DND-41 (cell line): ENCODE data around the gene ATP2B1.

Source experiments
- ATAC-seq: fragments of 200-7000 bp; cut with Tn5 transposase; 3 replicates; pipeline ENCODE4 v1.9.1; 2021; ENCODE audit warnings: low read depth; ENCODE audit not compliant: insufficient read depth
- DNase-seq: peaks from one replicate; pipeline ENCODE4 v3.0.0-alpha.2; 2020
- H2AFZ ChIP-seq: 2 replicates; pipeline ENCODE4 v1.6.0; 2012; ENCODE audit warnings: low read depth, low read length
- H3K27ac ChIP-seq: 2 replicates; pipeline ENCODE4 v1.5.1; 2012; ENCODE audit warnings: low read length, inconsistent platforms
- H3K27me3 ChIP-seq: fragments of 200-600 bp; sonication (generic); 2 replicates; pipeline ENCODE4 v1.6.0; 2012; ENCODE audit warnings: low read length, mild to moderate bottlenecking, inconsistent platforms; ENCODE audit not compliant: insufficient read depth, poor library complexity
- H3K36me3 ChIP-seq: 2 replicates; pipeline ENCODE4 v1.5.1; 2012; ENCODE audit warnings: low read length, inconsistent platforms; ENCODE audit not compliant: insufficient read depth
- H3K4me1 ChIP-seq: 2 replicates; pipeline ENCODE4 v1.5.1; 2012; ENCODE audit warnings: mild to moderate bottlenecking, low read length; ENCODE audit not compliant: insufficient read depth
- H3K4me2 ChIP-seq: 2 replicates; pipeline ENCODE4 v1.6.0; 2012; ENCODE audit warnings: mild to moderate bottlenecking, moderate library complexity, low read length, inconsistent platforms; ENCODE audit not compliant: insufficient read depth
- H3K4me3 ChIP-seq, 2 experiments: fragments of 200-600 bp in 1 of 2; shearing (Covaris generic) in 1 of 2; 2 replicates each; pipeline ENCODE4 v1.5.1; 2012 to 2016; ENCODE audit warnings: inconsistent platforms in 2 of 2, low read length in 2 of 2, mild to moderate bottlenecking in 2 of 2, low read depth in 1 of 2, moderate library complexity in 1 of 2
- H3K79me2 ChIP-seq: 2 replicates; pipeline ENCODE4 v1.6.0; 2012; ENCODE audit warnings: low read length, inconsistent platforms; ENCODE audit not compliant: insufficient read depth
- H3K9ac ChIP-seq: 2 replicates; pipeline ENCODE4 v1.6.0; 2012; ENCODE audit warnings: low read depth, mild to moderate bottlenecking, inconsistent platforms, low read length, moderate library complexity
- H3K9me3 ChIP-seq: 2 replicates; pipeline ENCODE4 v1.5.1; 2012; ENCODE audit warnings: low read length, moderate library complexity, mild to moderate bottlenecking, inconsistent platforms; ENCODE audit not compliant: insufficient read depth, severe bottlenecking
- H4K20me1 ChIP-seq: 2 replicates; pipeline ENCODE4 v1.6.0; 2012; ENCODE audit warnings: low read length; ENCODE audit not compliant: insufficient read depth
- EZH2 ChIP-seq: IDR thresholded peaks from 3 replicates; pipeline ENCODE4 v1.6.1; 2012; ENCODE audit warnings: borderline replicate concordance, low read depth, mild to moderate bottlenecking, moderate library complexity, low read length, inconsistent platforms; ENCODE audit not compliant: severe bottlenecking
- TF ChIP-seq, protein P1 (sequence below): IDR thresholded peaks from 2 replicates; pipeline ENCODE4 v1.5.1; 2012; ENCODE audit warnings: borderline replicate concordance, low read length, moderate library complexity, mild to moderate bottlenecking; ENCODE audit not compliant: poor library complexity, severe bottlenecking; ENCODE audit errors: extremely low read depth

The ATP2B1 gene

DNA sequence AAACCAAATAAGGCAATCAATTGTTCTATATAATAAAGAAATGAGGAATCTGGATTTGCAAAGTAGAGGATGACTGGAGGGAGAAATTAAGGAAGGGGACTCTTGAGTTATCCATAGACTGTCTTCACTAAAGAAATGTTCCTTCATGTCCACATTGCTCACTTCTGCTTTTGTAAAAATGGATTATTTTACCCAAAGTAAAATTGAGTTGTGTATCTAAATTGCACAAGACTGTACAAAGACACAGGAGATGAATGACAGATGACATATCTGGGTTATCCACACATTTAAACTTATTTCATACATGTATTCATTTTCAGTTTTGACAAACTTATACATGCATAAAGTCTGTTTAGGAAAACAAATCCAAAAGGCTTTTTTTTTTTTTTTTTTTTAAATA is 11.3 kb downstream of the ATP2B1 start:
- H3K4me2 ChIP-seq: no peak overlapping the region
- H3K27ac ChIP-seq: no peak overlapping the region
- H4K20me1 ChIP-seq: peaks cover 45% of the 10 kb centered on the region; the same call in 1 of the 2 replicates
- no peak overlapping the region for H3K4me3 ChIP-seq
- no peaks in the 10 kb centered on the region for H3K9me3 ChIP-seq
- H3K36me3 ChIP-seq: no peaks in the 10 kb centered on the region
- peaks cover 83% of the 10 kb centered on the region for H3K79me2 ChIP-seq
- no peak for TF ChIP-seq EZH2
- TF ChIP-seq, protein P1, sequence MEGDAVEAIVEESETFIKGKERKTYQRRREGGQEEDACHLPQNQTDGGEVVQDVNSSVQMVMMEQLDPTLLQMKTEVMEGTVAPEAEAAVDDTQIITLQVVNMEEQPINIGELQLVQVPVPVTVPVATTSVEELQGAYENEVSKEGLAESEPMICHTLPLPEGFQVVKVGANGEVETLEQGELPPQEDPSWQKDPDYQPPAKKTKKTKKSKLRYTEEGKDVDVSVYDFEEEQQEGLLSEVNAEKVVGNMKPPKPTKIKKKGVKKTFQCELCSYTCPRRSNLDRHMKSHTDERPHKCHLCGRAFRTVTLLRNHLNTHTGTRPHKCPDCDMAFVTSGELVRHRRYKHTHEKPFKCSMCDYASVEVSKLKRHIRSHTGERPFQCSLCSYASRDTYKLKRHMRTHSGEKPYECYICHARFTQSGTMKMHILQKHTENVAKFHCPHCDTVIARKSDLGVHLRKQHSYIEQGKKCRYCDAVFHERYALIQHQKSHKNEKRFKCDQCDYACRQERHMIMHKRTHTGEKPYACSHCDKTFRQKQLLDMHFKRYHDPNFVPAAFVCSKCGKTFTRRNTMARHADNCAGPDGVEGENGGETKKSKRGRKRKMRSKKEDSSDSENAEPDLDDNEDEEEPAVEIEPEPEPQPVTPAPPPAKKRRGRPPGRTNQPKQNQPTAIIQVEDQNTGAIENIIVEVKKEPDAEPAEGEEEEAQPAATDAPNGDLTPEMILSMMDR: no peak
- no peak overlapping the region for H3K9ac ChIP-seq
- DNase-seq: no peak
- no peaks in the 10 kb centered on the region for H3K4me1 ChIP-seq
- H2AFZ ChIP-seq: no peak overlapping the region
- ATAC-seq: no peak
- H3K27me3 ChIP-seq: no peaks in the 10 kb centered on the region

DNA sequence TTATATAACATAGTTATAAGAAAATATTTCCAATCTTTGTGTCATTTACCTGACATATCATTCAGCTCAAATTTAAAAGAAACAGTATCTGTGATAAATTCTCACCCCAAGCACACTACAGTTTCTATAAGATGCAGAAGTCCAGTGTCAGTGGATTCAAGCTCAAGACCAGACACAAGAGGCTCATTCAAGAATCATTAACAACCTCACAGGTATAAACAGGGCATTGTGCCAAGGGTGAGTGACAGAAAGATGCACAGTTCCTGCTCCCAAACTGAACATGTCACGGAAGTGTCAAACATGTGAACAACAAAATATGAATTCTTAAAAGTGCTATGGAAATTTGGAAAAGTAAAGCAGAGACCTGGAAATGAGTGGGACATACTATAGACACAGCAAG is 12.8 kb downstream of the ATP2B1 start:
- ATAC-seq: no peak
- peaks cover 38% of the 10 kb centered on the region; the same call in 1 of the 2 replicates for H4K20me1 ChIP-seq
- TF ChIP-seq, protein P1: no peak
- TF ChIP-seq EZH2: no peak

DNA sequence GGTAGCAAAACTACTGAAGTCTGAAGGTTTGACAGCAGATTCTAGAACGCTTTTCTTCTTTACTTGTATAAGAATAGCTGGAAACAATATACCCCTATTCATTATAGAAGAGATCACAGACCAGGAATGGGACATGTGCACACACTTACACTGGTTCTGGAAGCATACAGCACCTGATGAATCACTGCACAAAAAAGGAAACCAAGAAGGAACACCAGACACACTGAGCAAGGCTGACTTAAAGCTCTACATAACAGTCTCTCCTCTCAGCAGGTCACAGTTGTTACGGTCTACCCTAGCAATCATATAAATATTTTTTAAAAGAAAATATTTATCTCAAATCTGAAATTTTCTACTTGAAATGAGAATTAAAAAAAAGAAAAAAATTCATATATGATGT is 13.5 kb downstream of the ATP2B1 start:
- Histone ChIP-seq H3K4me3 (no peak overlapping the region), H3K4me1 (no peaks in the 10 kb centered on the region), H3K9ac (no peak overlapping the region), H3K27me3 (no peaks in the 10 kb centered on the region), H3K36me3 (no peaks in the 10 kb centered on the region), H3K79me2 (peaks cover 81% of the 10 kb centered on the region), H3K4me2 (no peak overlapping the region), H3K27ac (no peak overlapping the region), H2AFZ (no peak overlapping the region), H4K20me1 (peaks cover 38% of the 10 kb centered on the region; the same call in 1 of the 2 replicates), H3K9me3 (no peaks in the 10 kb centered on the region)
- no peak for TF ChIP-seq EZH2
- TF ChIP-seq, protein P1: no peak
- no peak for DNase-seq
- ATAC-seq: no peak

More for the DNA sequence above, 12.8 kb downstream of the ATP2B1 start:
- peaks cover 83% of the 10 kb centered on the region for H3K79me2 ChIP-seq
- H3K4me2 ChIP-seq: no peak overlapping the region
- H3K27me3 ChIP-seq: no peaks in the 10 kb centered on the region
- H3K4me3 ChIP-seq: no peak overlapping the region
- H3K36me3 ChIP-seq: no peaks in the 10 kb centered on the region
- H3K9me3 ChIP-seq: no peaks in the 10 kb centered on the region
- no peak overlapping the region for H2AFZ ChIP-seq
- no peak overlapping the region for H3K9ac ChIP-seq
- no peak for DNase-seq
- H3K4me1 ChIP-seq: no peaks in the 10 kb centered on the region
- no peak overlapping the region for H3K27ac ChIP-seq

DNA sequence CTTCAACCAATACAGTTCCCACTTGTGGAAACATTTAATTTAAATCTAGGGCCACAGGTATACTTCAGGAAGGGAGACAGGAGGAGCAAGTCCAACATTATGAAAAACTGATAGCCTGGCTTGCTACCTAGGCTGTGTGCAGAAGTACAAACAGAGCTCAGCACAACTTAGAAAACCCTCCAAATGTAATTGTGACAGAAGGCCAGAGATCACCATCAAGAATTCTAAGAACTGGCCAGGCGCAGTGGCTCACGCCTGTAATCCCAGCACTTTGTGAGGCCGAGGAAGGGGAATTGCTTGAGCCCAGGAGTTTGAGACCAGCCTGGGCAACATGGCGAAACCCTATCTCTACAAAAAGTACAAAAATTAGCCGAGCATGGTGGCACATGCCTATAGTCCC is 14.1 kb downstream of the ATP2B1 start:
- no peak overlapping the region for H3K4me2 ChIP-seq
- H3K4me1 ChIP-seq: no peaks in the 10 kb centered on the region
- H3K9me3 ChIP-seq: no peaks in the 10 kb centered on the region
- no peaks in the 10 kb centered on the region for H3K36me3 ChIP-seq
- H3K27ac ChIP-seq: no peak overlapping the region
- no peak overlapping the region for H2AFZ ChIP-seq
- no peak overlapping the region for H3K4me3 ChIP-seq
- H3K9ac ChIP-seq: no peak overlapping the region
- TF ChIP-seq, protein P1: no peak
- no peak for TF ChIP-seq EZH2
- ATAC-seq (no peak), DNase-seq (no peak)
- no peaks in the 10 kb centered on the region for H3K27me3 ChIP-seq
- peaks cover 33% of the 10 kb centered on the region; the same call in 1 of the 2 replicates for H4K20me1 ChIP-seq
- H3K79me2 ChIP-seq: peaks cover 80% of the 10 kb centered on the region
